ENCODE measurements around the gene MTFP1.
"Not testable (repeated sequence)": the region's sequence is repeated elsewhere in the genome, so short reads cannot be mapped to it uniquely, and the experiment has no call there.

The MTFP1 gene, protein sequence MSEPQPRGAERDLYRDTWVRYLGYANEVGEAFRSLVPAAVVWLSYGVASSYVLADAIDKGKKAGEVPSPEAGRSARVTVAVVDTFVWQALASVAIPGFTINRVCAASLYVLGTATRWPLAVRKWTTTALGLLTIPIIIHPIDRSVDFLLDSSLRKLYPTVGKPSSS

DNA sequence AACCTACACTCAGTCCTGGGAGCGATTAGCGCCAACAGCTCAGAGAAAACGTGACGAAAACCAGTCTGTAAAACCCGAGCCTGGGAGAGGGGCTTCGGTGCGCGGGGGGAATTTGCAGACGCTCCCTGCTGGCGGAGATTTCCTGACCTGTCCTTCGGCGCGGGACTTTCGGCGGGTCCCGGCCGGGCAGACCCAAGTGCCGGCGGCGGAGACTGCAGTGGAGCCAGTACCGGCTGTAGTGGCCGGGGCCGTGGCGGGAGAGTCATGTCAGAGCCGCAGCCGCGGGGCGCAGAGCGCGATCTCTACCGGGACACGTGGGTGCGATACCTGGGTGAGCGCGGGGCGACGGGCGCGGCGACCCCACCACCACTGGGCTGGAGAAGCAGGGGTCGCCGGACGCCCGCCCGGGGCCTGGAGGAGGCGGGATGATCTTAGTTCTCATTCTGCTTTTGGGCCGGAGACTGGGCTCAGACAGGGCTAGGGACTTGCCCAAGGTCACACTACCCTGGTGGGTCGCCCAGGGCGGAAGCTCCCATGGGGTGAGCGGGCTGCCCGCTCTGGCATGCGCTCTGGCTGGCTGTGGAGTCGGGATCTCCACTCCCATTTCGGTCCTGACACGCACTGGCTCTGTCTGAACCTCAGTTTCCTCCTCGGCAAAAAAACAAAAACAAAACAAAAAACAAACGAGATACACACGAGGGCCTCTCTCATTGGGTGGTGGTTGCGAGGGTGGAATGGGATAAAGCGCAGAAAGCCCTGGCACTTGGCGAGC is at the start of gene MTFP1:
Gene MTFP1, plus strand, starts transcription at position 153 of the 772 bp plus-strand sequence. Its CDS starts 112 bp downstream, at position 265.
- peak; percentile 28 to 61 for DNase-seq

DNA sequence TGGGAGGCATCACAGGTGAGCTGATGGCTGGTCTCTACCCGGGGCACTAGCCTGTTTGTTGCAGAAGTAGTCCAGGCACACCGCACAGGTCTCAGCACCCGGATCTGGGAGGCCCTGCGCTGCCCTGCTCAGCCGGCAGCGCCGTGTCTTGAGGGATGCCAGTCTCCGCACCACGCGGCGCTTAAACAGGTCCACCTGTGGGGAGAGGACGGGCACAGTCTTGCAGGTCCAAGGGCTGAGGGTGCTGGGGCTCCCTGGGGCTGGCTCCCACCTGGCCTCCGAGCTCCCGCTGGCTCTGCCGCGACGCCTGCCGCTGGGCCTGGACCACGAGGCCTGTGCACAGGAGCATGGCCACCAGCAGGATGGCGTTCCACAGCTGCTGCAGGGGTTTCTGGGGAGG is 45.6 kb upstream of the MTFP1 start:
- DNase-seq: no peak

DNA sequence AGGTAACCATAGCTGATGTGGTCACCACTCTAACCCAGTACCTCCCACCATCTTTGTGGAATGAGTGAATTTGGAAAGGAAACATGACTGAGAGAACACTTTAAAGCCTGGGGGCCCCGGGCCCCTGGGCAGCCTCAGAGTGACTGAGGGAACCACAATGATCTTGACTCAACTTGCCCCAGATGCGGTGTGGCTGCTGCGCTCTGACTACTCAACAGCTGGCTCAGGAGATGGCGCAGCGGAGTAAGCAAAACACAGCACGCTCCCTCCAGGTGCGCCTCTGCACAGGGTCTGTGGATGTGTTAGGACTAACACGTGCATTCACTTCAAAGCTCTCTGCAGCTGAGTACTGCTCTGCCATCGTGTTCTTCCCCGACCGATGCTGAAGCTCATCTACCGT is 44.3 kb upstream of the MTFP1 start:
- DNase-seq: no peak

DNA sequence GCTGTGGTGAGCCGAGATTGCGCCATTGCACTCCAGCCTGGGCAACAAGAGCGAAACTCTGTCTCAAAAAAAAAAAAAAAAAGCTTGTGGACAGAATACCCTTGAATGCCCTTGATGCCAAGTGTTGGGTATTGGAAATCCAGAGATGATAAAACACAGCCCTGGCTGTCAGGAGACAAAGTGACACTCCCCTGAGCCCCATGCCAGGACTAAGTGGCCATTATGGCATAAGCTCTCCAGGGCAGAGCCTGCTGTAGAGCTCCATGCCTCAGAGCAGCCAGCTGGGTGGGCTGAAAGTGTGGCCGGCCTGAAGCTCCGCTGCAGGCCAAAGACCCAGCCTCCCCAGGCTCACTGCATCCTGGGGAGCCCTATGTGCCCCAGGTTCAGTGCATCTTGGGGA is 43.2 kb upstream of the MTFP1 start:
- no peak for DNase-seq

DNA sequence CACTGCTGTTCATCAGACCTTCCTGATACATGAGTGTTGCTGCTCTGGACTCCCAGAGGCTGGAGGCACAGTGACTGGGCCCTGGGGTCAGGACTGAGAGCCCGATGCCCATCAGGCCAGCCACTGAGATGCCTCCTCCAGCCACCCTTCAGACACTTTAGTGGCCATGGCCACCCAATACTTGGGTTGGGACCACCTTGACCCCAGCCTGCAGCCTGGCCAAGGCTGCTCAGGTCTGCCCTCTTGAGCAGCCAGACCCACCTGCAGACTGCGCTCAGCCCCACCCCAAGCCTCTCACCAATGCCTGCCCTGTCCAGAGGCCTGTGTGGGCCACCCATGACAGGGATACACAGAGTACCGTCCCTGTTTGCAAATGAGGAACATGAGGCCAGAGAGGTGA is 42.5 kb upstream of the MTFP1 start:
- DNase-seq: no peak

DNA sequence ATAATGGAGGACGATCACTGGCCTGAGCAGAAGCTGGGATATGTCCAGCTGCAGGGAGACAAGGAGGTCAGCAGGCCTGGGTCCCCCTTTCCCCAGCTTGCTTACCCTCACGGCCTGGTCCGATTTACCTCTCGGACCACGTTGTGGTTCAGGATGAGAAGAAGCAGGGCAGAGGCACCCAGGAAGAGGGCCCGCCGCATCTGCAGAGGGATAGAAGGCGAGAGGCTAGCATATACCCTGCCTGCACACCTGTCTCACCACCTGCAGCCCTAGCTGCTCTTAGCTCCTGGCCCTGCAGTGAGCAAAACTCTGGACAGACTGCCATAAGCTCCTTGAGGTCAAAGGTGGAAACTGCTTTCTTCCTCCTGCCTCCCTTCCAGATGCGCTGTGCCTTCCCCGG is 39.6 kb upstream of the MTFP1 start:
- no peak for DNase-seq

DNA sequence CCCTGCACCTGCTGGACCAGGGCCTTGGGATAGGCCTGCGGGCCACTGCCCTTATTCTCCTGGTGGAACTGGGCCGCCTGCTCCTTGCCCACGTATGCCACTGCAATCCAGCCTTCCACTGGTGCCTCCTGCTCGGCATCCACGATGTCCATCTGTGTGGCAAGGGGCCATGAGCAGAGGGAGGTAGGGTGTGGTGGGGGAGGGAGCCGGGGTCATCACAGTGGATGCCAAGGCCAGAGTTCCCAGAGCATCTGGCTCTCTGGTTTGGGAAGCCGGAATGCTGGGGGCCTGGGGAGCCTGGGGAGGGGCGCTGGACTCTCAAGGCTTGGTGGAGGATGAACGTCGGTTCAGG is 39.0 kb upstream of the MTFP1 start:
- DNase-seq: no peak

DNA sequence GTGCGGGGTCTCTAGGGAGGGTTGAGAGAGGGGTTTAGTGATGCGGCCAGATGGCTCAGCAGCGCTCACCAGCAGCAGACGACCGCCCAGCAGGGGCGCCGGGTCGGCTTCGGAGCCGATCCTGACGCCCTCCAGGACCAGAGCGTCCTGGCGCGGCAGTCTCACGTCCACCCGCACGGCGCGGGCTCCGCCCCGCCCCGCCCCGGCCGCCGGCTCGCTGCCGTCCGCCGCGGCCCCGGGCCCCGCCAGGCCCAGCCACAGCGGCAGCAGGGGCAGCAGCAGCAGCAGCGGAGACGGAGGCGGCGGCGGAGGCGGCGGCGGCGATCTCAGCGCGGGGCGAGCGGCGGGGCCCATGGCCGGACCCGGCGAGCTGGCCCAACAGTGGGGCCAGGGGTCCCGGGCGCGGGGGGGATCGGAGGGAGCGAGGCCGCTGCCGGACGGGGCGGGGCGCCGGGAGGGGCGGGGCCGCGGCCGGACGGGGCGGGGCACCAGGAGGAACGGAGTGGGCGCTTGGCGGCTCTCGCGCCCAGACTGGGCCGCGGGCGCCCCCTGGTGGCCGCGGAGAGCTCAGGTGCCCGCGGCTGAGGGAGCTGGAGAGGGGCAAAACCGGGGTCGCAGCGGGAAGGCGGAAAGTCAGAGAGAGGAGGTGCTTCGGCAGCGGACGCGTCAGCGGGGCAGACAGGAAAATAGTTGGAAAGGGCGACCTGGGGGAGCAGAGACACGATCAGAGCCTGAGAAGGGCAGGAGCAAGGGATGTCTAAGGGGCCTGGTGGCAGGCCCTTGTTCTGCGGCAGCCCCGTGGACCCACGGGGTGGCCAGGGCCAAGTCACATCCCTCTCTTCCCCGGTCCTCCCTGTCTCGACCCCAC is 38.4 kb upstream of the MTFP1 start, which contains the start of gene RNF215:
Gene RNF215, minus strand, starts transcription at position 452 of the 868 bp plus-strand sequence. Its CDS starts 98 bp downstream, at position 354.
- DNase-seq: peak; percentile 77 to 82

DNA sequence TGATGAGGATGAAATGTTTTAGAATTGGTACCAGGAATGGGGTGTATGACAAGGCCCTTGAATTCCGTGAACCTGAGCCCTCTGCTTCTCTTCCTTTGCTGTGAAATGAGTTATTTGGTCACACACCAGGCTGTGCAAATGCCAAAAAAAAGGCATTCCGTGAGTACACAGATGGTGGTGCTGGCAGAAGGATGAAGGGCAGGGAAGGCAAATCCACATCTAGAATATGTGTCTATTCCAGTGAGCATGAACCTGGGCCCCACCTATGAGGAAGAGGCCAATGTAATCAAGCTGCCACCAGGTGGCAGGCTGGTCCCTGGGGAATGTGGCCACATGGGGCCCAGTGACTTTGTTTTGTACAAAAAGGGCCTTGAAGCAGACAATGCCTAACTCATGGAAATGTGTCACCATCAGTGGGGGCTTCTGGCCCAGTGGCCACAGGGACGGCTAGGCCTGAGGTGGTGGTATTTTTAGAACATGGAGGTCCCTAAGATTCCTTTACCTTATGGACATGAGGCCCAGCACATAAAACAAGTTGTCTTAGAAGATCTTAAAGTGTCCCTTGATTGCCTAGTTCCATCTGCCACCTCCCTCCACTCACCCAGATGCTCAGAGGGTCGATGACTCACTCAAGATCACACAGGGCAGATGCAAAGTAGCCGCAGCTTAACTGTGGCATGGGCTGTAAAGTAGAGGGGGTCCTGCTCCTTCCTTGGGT is 34.4 kb upstream of the MTFP1 start:
- peak; percentile 80 to 85 for DNase-seq

DNA sequence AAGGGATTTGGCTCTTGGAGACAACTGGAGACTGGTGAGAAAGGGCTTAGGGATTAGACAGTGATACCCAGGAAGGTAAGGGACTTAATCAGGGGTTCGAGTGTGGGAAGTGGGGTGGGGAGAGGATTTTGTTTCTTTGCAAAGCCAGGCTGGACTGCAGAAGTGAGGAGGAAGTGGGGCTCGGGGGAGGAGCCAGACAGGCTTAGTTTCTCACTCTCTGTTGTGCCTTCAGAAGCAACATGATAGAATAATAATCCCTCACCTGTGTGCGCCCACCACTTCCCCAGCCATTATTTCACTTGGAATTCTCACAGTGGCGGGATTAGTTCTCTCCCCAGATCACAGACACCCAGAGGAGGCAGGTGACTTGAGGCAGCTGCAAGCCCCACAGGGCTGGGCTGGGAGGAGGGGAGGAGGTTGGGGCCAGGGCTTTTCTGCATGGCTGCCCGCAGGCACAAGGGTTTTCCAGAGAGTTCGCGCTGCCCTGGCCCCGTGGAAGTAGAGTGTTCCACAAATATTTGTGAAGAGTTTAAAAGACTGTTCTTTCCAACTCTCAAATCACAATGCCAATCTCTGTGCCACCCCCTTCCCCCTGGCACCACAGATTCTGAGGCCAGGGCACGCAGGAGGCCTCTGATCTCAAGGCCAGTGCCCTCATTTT is 32.8 kb upstream of the MTFP1 start:
- no peak for DNase-seq

DNA sequence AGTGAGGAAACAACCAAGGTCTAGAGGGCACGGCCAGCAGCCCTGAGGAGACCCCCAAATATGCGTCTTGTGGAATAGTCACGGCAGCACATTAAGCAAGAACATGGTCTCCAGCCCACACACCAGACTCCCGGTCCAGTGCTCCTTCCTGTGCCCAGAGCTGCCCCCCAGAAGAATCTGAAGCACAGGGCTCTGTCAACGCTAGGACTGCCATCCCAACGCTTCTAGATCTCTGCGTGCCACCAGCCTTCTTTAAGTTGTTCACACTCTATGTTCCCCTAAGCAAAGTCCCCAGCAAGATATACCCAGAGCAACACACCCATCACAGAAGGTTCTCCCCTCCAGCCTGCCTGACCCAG is 32.3 kb upstream of the MTFP1 start:
- DNase-seq: no peak

DNA sequence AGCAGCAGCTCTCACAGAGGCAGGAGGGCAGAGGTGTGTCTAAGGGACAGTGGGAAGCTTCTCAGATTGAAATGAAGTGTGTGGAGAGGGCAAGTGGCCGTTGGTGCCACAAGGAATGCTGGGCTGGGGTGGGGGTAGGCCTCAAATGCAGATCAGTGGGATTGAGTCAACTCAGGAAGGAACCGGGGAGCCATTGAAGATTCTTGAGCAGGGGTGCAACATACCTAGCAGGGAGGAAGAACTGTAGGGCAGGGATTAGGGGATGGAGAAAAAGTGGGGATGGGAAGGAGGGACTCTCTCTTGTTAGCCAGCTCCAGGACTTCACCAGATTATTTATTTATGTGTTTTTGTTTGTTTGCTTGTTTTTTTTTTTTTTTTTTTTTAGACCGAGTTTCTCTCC is 31.7 kb upstream of the MTFP1 start:
- no peak for DNase-seq

DNA sequence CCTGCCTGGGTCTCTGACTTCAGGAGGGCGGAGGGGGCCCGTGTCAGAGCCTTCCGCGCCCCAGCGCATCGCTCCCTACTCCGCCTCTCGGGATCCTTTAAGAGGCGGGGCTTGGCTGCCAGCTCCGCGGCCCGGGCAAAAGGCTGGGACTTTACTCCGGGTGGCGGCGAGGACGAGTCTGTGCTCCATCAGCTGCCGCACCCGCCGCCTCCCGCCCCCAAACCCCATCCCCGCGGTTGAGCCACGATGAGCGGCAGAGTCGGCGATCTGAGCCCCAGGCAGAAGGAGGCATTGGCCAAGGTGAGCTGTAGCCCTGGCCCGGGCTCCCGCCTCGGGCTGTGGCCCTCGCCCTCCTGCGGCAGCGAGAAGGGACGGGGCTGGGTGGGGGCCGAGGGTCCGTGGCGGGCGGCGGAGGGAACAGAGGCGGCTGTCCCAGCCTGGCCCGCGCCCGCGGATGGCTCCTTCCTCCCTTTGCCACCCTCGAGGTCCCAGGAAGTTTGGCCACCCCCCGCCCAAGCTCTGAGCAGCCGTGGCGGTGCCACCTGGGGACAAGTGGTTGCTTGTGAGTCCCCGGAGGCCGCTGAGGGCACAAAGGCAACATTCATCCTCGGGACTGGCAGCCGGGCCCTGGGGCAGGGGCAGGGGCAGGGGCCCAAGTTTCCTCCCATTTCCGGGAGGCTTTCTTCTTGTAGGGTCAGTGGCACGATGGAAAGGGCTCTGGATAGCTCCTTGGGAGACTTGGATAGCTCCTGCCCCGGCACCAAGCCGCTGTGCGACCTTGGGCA is 28.5 kb upstream of the MTFP1 start, which contains the start of gene SEC14L2:
Gene SEC14L2, plus strand, starts transcription at position 148 of the 785 bp plus-strand sequence. Its CDS starts 99 bp downstream, at position 247.
- DNase-seq: peak; percentile 31 to 63

DNA sequence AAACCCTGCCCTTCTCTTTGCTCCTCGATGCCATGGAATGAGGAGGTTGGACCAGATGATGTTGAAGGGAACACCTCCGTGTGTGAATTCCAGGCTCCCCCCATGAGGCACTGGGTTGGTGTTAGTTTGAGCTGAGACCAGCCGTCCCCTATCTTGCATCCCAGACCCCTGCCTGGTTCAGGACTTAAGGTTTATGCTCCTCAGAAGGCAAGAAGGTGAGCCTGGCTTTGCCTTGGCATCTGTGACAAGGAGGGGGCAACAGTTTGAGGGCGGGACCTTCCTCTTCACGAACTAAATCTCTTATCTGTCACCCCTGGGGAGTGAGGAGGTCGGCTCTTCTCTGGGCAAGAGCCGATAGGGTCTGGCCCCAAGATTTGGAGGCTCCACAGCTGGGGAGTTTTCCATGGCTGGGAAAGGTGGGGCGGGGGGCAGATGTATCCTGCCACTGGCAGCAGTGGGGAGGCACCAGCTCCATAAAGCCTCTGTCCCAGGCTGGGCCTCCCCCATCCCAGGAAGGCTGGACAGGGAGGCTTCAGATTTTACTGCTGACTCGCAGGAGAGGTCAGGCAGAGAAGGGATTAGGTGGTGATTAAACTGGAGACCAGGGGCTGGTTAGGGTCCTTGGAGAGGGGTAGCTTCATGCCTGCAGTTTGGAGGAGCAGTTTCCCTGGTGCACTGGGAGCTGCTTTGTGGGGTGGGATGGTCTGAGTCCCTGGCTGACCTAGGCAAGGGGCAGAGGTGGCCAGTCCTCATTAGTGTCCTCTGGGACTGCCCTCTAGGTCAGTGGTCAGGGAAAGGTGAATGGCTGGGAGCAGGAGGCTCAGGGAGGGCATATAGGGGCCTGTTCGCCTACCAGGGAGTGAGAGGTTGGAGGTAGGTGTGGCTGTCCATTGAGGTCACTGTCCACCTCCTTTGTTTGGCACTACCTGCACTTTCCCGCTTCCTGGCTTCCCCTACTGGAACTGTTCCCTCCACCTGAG is 27.6 kb upstream of the MTFP1 start:
- no peak for DNase-seq

DNA sequence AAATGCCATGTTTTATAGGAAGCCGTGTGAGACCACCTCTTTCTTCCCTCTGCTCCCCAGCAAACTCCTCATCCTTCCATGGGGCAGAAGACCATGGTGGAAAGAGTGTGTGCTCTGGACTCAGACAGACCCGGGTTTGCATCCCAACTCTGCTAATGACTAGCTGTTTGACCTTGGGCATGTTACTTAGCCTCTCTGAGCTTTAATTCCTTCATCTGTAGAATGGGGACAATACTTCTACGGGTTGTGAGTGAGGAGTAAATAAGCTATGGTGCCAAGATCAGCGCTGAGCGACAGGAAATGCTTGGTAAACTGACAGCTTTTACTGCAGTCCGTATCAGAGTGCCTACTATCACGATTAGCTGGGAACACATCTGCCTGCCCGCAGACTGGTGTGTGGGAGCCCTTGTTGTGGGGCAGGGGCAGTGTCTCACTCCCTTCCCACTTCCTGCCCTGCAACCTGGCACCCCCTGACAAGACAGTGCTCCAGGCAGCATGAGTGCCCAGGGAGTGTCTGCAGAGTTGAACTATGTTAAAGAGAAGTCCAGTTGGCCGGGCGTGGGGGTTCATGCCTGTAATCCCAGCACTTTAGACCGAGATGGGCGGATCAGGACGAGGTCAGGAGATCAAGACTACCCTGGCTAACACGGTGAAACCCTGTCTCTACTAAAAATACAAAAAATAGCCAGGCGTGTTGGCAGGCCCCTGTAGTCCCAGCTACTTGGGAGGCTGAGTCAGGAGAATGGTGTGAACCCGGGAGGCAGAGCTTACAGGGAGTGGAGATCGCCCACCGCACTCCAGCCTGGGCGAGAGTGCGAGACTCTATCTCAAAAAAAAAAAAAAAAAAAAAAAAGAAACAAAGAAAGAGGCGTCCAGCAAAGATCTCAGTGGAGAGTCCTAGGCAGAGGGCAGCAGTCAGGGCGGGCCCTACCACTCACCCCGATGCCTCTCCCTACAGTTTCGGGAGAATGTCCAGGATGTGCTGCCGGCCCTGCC is 26.6 kb upstream of the MTFP1 start:
- DNase-seq: no peak

DNA sequence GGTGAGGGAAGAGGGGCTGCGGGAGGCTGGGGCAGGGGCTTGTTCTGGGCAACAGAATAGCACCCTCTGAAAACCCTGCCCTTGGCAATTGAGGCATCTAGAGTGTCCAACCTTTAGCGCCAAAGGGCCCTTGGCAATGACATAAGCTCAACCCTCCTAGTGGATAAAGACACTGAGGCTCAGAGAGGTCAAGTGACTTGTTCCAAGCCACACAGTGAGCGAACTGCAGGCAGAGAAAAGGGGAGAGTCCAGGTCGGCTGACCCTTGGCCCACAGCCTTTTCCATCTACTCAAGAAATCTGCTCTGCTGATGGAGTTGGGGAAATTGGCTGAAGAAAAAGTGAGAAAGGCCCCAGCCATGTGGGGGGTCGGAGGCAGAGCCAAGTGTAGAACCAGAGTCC is 25.9 kb upstream of the MTFP1 start:
- no peak for DNase-seq

DNA sequence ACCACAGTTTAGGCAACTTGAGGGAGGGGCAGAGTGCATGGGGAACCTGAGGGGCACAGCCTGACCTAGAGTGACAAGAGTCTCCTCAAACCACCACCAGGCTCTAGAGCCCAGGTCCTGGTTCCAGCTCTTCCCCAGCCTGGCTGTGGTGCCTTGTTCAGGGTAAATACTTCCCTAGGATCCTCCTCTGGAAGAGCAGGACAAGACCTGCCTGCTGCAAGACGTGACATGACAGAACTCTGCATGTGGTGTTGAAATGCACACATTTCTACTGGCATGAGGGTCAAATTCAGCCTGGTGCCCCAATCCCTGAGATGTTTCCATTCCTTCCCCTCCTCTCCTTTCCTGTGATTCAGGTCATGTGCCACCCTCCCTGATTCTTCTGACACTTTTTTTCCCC is 25.4 kb upstream of the MTFP1 start:
- no peak for DNase-seq

DNA sequence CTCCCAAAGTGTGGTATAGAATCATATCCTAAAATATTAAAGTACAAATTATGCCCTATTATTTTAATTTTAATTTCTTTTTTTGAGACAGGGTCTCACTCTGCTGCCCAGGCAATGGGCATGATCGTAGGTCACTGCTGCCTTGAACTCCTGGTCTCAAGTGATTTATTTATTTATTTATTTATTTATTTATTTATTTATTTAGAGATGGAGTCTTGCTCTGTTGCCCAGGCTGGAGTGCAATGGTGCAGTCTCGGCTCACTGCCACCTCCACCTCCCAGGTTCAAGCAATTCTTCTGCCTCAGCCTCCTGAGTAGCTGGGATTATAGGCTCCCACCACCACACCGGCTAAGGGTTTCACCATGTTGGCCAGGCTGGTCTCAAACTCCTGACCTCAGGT is 24.5 kb upstream of the MTFP1 start:
- DNase-seq: not testable (repeated sequence)

Data from CD4-positive, alpha-beta T cell treated with Interferon alpha-2 for 1 hour (primary cell).